Caki2 (cell line): Measurements from ENCODE around the gene FAM114A1. TPM values are rescaled to one million over a fixed set of nuclear protein-coding genes. Genes with fewer than 3 reads are reported as not detected.

Experiments
- DNase-seq: peaks from one replicate; pipeline ENCODE4 v3.0.0-alpha.2; 2015; ENCODE audit warnings: low read depth
- in situ Hi-C: cut with HindIII; loops from 2 replicates; pipeline ENCODE4 v1.10.0; 2016; ENCODE audit warnings: low sequenced_read_pairs, low pct_unique_long_range_greater_than_20kb, mixed read lengths
- total RNA-seq: library from RNA; depleted of rRNA; stranded (reverse); fragments of >200 nt; shearing (Covaris generic); gene quantifications from 2 replicates; pipeline ENCODE4 v1.2.3, GENCODE V29; 2014; ENCODE audit warnings: low replicate concordance; rRNA removed

The FAM114A1 gene
- total RNA-seq, result 63.7 and 79.7 TPM in 2 replicates

GRCh38 chr4:38867478-38868058, at the start of gene FAM114A1:
FAM114A1 (plus strand) TSS chr4:38867806; CDS start chr4:38878079, 10,273 bp downstream.
- peak; percentile 80 for DNase-seq
- in situ Hi-C loops, result no loop called here

DNA sequence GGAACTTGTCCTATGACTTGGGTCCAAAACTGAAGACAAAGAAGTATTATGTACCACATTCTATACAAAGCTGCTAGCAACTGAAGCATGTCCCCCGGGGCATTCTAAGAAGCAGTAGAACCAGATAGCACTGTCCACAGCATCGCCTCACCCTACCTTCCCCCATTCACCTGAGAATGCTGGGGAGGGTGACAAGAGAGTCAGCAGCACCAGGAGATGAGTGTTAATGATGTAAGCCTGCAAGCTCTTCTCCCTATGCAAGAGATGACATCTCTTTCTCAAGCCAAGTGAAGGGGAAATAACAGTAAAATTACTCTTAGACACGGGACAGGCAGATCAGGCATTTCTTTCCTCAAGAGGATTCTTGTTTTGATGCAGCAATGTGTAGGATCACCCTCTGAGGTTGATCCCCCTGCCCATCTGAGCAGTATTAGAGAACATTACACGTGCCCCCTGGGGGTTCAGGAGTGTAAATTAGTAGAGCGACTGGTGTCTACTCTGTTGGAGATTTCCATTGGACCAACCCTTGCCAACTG, 49.1 kb upstream of the FAM114A1 start:
- peak; percentile 34 for DNase-seq
- in situ Hi-C loops, result no loop called here

DNA sequence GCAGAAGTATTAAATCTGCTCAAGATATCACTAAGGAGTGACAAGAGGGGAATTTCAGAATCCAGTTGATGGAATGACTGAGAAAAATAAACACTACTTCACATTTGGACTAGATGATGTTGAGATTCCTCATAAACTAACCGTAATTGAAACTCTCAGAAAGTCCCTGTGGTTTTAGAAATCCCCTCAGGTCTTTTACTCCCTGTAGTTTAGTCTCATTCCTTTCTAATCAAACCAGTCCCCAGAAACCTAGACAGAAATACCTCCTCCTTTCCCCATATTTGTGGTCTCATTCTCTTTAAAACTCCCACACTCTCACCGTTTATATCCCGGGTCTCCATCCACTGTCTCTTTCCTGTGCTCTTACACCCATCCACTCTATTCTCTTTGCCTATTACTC, 48.0 kb upstream of the FAM114A1 start:
- DNase-seq, result peak; percentile 30
- in situ Hi-C loops, result no loop called here

GRCh38 chr4:38820329-38821061, 47.1 kb upstream of the FAM114A1 start:
- no peak for DNase-seq
- in situ Hi-C loops, result no loop called here

GRCh38 chr4:38821739-38822138, 45.9 kb upstream of the FAM114A1 start:
- DNase-seq, result no peak
- in situ Hi-C loops, result no loop called here

DNA sequence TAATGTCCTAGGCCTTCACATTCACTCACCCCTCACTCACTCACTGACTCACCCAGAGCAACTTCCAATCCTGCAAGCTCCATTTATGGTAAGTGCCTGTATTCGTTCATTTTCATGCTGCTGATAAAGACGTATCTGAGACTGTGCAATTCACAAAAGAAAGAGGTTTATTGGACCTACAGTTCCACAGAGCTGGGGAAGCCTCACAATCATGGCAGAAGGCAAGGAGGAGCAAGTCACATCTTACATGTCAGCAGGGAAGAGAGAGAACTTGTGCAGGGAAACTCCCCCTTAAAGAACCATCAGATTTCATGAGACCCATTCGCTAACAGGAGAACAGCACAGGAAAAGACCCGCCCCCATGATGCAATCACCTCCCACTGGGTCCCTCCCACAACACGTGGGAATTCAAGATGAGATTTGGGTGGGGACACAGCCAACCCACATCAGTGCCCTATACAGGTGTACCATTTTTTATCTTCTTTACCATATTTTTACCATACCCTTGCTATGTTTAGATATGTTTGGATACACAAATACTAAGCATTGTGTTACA, 44.8 kb upstream of the FAM114A1 start:
- in situ Hi-C loops, result no loop called here
- DNase-seq, result no peak

- DNase-seq, result no peak
Measured at GRCh38 chr4:38823766-38824165, 43.8 kb upstream of the FAM114A1 start.

DNA sequence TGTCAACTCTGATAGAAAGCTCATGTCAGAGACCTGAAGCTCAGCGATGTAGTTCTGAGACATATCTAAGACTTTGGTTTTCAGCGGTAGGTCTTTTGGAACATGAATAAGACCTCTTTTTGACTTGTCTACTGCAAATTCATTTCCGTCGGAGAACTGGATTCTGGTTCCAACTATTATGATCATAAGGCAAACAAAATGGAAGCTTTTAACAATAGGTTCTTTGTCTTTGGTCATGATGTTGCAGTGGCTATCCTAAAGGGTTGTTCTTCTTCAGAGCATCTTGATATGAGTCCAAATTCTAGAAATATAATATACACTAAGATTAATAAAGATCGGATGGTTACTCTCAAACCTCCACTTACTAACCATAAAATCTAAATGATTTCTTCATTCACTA, 38.4 kb upstream of the FAM114A1 start:
- in situ Hi-C loops, result no loop called here
- no peak for DNase-seq

More at GRCh38 chr4:38823766-38824165, 43.8 kb upstream of the FAM114A1 start:
- in situ Hi-C loops, result no loop called here

DNA sequence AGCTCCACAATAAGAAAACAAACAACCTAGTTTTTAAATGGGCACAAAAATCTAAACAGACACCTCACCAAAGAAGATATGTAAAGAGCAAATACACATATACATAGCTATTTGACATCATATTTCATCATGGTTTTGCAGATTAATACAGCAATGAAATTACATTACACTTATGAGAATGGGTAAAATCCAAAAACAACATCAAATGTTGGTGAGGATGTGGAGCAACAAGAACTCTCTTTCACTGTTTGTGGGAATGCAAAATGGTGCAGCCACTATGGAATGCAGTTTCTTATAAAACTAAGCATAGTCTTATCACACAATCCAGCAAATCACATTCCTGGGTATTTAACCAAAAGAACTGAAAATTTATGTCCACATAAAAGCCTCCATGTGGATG, 36.0 kb upstream of the FAM114A1 start:
- no peak for DNase-seq
- in situ Hi-C loops, result no loop called here

DNA sequence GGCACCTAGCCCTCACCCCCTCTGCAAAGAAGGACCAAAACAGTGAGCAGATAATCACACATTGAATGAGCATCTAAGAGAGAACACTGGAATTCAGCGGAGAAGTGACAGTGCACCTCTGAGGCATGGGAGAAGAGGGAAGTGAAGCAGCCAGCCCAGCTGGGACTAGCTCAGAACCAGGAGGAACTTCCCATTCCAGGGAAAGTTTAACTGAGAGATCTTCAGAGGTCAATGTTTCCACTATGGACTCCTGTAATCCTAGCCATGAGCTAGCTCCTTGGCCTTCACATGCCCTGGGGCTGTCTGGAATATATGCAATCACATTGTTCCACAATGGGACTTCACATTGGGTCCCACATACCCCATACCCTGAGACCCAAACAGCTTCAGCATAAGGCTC, 35.4 kb upstream of the FAM114A1 start:
- in situ Hi-C loops, result no loop called here

GRCh38 chr4:38832624-38833528, 34.7 kb upstream of the FAM114A1 start:
- DNase-seq, result no peak
- in situ Hi-C loops, result no loop called here

More for the DNA sequence above, 35.4 kb upstream of the FAM114A1 start:
- DNase-seq, result no peak

DNA sequence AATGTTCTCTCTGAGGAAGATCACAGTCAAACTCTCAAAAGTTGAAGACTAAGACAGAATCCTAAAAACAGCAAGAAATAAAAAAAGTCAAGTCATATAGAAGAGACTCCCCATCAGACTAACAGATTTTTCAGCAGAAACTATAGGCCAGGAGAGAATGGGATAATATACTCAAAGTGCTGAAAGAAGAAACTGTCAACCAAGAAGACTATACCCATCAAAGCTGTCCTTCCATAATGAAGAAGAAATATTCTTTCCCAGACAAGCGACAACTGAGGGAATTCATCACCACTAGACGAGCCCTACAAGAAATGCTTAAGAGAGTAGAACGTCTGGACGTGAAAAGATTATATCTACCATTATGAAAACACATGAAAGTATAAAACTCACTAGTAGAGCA, 33.0 kb upstream of the FAM114A1 start:
- no peak for DNase-seq
- in situ Hi-C loops, result no loop called here

DNA sequence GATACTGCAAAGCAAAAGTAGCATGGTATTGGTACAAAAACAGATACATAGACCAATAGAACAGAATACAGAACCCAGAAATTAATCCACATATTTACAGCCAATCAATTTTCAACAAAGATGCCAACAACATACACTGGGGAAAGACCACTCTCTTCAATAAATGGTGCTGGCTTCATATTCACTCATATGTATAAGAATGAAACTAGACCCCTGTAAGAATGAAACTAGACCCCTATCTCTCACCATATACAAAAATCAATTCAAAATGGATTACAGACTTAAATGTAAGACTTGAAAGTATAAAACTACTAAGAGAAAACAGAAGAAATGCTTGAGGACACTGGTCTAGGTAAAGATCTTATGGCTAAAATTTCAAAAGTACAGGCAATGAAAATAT, 30.3 kb upstream of the FAM114A1 start:
- in situ Hi-C loops, result no loop called here
- DNase-seq, result no peak

DNA sequence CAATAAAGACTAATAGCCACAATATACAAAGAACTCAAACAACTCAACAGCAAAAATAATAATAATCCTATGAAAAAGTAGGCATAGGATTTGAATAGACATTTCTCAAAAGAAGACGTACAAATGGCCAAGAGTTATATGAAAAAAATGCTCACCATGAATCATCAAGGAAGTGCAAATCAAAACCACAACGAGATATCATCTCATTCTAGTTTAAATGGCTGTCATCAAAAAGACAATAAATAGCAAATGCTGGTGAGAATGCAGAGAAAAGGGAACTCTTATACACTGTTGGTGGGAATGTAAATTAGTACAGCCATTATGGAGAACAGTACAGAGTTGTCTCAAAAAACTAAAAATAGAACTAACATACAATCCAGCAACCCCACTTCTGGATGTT, 29.8 kb upstream of the FAM114A1 start:
- in situ Hi-C loops, result no loop called here
- no peak for DNase-seq

GRCh38 chr4:38842994-38843393, 24.6 kb upstream of the FAM114A1 start:
- DNase-seq, result no peak
- in situ Hi-C loops, result no loop called here

DNA sequence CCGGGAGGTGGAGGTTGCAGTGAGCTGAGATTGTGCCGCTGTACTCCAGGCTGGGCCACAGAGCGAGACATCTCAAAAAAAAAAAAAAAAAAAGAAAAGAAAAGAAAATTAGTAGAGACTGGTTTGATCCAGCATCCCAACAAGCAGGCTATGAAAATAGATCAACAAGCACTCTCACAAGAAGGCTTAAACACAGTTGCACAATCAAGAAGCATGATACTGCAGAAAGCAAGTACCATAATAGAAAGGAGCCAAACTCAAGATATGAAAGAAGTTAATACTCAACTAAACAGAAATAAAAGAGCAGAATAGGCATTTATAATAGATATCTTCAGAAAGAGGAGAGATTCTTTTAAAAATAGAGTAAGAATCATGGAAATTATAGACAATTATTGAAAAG, 21.6 kb upstream of the FAM114A1 start:
- in situ Hi-C loops, result no loop called here
- DNase-seq, result no peak

- DNase-seq, result no peak
- in situ Hi-C loops, result loop anchor here (10.0 kb wide), 1 partner anchor 541 kb away; no protein-coding TSS in a partner anchor
Measured at GRCh38 chr4:38855466-38855865, 12.1 kb upstream of the FAM114A1 start.

GRCh38 chr4:38856046-38856445, 11.6 kb upstream of the FAM114A1 start:
- DNase-seq, result no peak
- in situ Hi-C loops, result loop anchor here (10.0 kb wide), 1 partner anchor 541 kb away; no protein-coding TSS in a partner anchor
